GM19240 (cell line): Measurements from ENCODE around the gene APBA1.

ENCODE experiments used
- DNase-seq: peaks from one replicate; pipeline ENCODE4 v3.0.0; 2011; ENCODE audit warnings: low spot score; ENCODE audit not compliant: insufficient read length

APBA1 gene

DNA sequence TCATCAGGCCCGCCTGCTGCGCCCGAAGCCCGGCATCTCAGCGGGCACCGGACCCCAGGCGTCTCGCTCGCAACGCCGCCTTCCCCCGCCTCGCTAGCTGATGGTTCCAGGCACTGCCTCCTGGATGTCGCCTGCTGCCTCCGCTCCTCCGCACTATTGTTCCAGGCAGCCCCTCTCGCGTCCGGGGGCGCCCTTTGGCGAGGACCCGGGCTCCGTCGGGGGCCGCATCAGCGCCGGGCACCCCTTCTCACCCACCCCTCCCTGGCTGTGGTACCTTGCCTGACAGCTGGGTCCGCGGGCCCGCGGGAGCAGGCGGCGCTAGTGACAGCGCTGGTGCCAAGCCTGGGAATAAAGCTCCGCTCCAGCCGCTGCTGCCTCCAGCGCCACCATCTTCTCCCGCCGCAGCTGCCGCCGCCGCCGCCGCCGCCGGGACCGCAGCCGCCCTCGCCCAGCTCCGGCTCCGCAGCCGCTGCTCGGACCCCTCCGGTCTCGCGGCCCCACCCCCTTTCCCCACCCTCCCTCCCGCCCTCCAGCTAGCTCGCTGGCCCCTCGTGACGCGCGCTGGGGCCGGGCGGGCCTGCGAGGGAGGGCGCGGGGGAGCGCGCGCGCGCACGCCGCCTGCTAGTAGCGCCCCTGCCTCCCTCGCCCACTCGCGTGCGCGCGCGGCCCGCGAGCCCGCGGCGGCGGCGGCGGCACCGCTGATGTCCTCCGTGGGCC, at the start of gene APBA1:
Gene APBA1 (minus strand): TSS at position 493 of the 717 bp plus-strand sequence.
- DNase-seq, result no peak

DNA sequence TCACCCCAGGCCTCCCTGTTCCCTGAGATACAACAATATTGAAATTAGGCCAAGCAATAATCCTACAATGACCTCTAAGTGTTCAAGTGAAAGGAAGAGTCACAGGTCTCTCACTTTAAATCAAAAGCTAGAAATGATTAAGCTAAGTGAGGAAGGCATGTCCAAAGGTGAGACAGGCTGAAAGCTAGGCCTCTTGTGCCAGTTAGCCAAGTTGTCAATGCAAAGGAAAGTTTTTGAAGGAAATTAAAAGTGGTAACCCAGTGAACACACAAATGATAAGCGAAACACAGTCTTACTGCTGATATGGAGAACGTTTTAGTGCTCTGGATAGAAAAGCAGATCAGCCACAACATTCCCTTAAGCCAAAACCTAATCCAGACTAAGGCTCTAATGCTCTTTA, 47.8 kb upstream of the APBA1 start:
- DNase-seq, result no peak

DNA sequence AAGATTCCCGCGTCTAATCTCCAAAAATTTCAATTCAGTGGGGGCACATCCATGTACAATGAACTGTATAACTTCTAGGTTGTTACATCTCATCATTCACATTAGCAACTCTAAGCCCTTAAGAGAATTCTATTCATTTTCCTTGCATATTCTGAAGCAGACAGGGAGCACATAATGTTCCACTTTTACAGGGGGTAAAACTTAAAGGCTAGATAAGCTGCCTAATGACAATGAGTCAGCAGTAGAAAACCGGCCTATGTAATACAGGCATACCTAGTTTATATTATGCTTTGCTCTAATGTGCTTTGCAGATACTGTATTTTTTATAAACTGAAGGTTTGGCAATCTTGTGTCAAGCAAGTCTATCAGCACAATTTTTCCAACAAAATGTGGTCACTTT, 47.2 kb upstream of the APBA1 start:
- DNase-seq, result no peak

DNA sequence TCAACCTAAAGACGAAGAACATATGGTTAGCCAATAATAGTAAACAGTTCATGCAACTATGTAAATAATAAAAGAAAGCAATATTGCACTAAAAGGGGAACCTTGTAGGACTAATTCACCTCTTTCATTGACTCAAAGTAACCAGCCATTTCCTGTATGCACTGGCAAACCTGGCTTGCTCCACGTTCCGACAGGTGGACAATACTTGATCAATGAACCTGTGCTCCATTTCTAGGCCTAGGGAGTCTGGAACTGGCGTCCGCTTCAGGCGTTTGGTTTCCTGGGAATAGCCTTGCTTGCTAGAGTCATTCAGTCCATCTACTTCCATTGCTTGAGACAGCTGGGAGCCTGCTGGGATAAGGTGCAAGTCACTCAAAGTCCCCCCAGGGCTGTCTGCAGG, 46.0 kb upstream of the APBA1 start:
- no peak for DNase-seq

DNA sequence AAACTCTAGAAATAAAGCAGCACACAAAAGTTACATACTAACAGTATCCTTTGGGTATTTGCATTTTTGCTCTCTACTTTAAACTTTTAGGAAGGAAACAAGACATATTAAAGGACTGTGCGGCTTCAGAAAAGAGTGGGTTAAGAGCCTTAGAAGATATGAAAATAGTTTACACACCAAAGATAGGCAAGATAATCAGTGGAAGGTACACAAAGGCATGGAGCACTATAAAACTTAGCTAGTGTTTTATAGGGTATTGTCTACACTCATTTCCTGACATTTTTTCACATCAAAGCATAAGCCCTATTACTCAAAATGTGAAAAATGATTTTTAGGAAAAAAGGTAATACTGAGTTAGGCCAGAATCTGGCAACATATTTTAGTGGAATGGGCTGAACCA, 43.7 kb upstream of the APBA1 start:
- DNase-seq, result no peak

DNA sequence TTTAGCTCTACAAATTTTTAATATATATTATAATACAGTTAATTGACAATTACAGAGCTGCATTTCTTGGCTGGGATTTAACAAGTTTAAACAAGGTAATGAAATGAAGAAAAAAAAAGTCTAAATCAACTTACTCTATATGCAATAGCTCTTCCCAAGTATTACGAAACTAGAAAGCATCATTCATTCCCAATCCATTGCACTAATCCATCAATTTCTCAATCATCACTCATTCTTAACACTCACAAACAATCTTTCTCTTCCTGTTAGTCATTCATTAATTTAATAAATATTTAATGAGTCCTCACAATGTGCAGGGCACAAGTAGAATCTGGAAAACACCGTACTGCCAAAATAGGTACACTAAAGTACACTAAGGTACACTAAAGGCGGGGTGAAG, 42.9 kb upstream of the APBA1 start:
- no peak for DNase-seq

DNA sequence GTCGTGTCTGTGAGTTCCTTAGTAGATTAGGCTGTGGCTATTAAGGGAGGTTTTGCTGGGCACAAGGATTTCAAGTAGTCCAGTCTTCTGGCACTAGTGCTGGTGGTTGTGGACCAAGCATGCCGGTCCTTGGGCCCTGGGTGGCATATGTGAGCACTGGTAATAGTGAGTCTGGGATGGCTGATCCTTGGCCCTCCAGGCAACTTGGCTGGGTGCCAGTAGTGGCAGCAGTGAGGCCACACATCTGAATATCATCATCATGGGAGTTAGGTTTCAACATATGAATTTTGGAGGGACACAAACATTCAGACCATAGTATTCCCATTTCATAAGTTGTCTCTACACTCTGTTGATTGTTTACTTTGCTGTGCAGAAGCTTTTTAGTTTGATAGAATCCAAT, 25.3 kb upstream of the APBA1 start:
- DNase-seq, result no peak

DNA sequence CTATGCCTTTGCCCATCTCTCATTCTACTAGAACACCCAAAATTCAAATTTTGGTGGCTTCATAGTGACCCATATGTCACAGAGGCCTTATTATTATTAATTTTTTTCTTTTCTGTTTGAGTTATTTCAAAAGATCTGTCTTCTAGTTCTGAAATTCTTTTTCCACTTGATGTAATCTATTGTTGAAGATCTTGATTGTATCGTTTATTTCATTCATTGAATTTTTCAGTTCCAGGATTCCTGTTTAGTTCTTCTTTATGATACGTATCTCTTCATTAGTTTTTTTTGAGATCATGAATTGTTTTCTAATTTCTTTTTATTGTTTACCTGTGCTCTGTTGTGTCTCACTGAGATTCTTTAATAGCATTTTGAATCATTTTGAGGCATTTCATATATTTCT, 24.6 kb upstream of the APBA1 start:
- DNase-seq, result no peak

DNA sequence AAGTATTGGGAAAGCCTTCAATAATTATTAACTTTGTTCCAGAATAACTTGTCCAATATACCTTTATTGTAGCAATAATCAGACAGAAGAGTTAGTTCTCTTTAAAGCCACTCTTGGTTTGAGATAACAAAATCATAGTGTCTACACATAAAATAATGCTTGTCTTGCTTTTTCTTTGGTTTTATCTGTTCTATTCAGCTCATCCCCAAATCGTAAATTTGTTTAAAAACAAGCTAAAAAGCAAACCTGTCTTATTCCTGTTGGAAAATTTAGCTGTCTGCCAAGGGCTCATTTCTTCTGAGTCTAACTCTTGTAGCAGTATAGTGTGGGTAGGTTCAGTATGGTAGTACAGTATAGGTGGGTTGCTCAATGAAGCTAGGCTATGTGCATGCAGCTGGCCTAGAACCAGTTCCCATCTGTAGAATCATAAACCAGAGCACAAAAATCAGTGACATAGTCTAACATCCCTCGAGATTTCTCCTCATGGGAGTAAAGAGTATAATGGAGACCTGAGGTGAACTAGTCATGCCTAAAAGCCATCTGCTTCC, 17.9 kb upstream of the APBA1 start:
- no peak for DNase-seq

DNA sequence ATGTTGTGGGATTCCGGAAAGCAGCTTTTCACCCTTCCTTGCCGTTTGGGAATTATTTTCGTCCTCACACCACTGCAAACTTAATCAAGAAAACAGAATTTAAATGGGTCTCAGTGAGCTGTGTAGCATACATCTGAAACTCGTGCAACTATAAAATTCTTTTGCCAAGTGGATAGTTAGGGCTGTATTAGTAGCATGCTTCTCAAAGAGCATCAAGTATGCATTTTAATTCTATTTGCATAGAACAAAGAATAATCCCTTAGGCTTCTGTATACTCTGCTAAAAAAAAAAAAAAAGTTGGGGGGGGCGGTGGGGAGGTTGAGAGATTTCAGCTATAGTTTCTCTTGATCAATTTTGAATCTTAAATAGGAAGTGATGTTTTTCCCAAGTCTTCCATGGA, 11.8 kb upstream of the APBA1 start:
- DNase-seq, result no peak

DNA sequence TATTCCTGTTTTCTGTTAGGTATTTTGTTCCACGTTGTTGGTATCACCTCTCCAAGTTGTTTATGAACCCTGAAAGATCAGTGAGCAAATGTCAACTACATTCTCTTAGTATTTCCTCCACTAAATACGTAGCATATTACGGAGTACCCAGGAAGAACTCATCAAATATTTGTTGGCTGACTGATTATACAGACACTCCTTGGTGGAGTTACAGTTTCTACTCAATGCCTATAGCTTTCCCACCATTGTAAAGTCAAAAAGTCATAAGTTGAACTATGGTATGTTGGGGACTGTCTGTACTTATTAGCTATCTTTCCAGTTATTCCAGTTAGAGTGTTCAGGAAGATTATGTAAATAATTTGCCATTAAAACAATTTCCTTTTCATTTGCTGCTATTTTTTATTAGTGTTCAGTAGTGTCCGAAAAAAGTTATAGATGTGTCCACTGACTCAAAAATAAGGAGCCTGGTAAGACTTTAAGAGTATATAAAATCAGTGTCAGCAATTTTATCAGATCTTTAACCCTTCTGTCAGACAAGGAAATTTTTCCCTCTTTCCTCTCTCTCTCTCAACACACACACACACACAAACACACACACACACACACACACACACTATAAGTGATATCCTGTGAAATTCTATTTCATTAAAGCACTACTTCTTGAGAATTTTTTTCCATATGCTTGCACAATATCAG, 6.8 kb upstream of the APBA1 start:
- no peak for DNase-seq

DNA sequence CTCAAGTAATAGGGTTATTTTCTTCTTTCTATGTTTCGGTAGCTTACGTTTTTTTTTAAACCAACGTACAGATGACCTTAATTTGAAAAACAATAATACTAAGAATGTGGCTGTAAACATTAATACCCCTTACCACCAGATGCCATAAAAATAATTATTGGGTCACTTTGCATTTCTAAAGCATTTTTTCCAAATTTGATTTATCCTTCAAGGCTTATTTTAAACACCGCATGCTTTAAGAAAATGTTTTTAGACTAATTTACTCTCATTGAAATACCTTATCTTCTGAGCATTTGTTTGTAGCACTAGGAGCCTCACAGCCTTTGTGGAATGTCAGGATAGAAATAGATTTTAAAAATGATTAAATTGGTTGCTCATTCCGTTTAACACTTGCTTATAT, 5.8 kb upstream of the APBA1 start:
- no peak for DNase-seq

DNA sequence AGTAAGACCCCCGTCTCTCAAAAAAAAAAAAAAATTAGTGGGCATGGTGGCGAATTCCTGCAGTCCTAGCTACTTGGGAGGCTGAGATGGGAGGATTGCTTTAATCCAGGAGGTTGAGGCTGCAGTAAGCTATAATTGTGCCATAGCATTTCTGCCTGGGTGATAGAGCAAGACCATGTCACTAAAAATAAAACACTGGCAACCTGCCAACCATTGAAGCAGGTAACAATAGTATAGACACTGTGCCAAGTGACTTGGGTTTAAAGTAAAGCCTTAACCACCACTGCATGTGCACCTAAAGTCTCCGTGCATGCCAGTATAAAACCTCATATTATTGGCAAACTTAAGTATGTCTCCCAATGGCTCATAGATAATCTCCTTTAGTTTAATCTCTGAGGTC, 3.4 kb upstream of the APBA1 start:
- no peak for DNase-seq

DNA sequence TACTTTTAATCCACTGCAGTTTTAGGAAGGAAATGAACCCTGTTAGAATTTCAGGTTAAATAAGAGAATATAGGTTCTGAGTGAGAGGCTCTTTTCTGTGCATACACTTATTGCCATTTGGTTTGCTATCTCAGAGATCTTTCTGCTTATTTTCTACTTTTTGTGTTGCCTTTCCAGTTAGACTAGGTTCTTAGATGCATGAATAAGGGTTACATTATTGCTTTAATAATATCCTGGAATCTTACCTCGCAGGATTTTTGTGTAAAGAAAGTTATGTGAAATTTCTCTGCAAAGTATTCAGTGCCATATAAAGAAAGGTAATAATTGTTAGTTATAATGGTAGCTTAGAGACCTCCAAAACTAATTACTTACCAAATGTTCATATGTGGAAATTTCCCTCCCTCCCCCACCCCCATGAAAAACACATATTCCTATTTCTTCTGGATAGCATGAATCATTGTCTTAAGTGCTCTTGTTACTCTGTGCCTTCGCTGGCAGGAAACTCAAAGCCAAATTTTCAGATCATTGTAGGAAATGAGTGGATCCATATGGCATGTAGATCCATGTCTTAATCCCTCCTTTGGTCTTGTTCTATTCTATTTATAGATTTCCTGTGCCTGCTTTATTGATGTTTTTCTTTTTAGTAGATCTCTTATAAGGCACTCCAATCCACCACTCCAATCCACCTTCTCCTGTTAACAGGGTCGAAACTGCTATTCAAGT, 2.7 kb upstream of the APBA1 start:
- no peak for DNase-seq

DNA sequence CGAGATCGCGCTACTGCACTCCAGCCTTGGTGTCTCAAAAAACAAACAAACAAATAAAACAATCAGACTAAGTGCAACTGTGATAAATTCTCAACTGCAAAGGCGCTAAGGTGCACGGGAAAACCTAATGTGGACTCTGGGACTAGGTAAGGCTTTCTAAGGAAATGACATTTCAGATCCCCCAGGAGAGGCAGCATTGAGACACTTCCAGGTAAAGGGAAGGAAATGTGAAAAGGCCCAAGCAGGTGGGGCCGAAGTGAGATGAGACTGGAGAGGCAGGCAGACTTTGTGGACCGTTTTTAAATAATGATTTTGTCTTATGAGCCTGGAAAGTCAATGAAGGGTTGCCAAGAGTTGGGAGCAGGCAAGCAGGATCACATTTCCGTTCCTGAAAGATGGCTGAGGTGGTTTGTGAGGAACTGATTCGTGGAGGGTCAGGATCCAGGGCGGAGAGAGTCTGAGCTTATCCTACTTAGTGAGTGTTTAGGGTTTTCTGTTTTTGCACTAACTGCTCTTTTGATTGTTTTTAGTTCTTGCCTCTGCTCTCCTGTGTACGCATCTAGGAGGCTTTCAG, 2.0 kb upstream of the APBA1 start:
- no peak for DNase-seq

DNA sequence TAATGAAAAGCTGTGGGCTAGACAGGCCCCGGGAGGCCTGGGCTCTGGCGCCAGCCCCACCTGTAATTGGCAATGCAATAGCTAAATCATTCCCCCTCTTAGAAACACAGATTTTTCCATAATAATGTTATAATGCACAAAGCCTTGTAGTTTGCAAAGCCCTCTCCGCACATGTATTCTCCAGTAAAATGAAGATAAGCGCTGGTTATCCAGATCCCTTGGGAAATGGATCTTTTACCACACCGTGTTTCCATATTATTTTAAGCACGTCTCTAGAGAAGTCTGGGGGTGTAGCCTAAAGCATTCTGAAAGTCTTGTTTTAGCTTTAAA, 1.1 kb upstream of the APBA1 start:
- DNase-seq, result no peak

DNA sequence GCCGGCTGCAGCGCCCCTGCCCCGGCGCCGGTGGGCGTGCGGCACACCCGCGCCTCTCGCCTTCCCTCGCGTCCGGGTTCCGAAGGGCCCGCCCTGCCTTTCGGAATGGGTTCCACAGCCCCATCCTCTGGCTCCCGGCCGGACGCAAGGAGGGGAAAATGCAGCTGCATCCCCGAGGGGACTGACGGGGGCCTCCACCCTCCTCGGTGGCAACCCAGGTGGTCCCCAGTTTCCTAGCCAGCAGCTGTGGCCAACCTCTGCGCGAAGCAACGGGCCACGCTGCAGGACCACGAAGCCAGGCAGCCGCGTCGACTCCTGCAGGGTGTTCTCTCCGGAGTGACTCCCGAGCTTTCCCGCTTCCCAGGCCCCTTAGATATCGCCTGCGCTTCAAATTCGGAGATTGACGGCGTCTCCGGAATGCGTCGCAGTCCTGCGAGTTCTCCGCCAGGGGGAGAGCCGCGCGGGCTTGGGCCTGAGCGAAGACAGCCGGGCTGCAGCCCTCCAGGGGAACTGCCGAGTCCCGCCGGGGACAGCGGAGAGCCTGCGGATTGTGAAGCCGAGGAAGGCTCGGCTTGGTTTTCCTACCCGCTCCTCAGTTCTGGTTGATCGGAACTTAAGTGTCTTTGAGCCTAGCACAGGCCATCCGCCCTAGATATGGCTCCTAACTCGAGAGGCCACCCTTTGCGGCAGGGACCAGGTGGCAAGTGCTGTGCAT, 582 bp upstream of the APBA1 start:
- peak; percentile 54 for DNase-seq

DNA sequence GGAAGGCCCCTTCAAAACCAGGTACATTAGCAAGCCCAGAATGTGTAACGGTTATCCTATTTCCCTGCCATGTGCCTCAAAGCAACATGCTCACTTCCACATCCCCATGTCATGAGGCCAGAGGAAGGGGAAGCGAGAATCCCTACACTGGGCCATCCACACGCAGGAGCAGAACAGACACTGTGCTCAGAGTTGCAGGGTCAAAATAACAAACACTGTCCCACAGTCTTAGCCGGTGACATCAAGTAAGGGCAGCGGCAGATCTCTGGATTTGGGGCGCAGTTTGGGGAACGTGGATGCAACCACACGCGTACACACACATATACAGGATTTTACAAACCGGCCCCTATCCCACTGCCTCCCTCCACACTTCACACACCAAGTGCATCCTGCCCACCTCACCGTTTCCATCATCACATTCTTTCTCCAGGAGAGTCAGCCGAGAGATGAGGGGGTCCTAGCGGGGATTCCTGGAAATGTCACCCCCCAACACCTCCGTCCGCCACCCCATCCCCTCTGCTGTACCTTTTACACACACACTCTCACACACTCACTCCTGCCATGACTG, 776 bp downstream of the APBA1 start:
- DNase-seq, result no peak

DNA sequence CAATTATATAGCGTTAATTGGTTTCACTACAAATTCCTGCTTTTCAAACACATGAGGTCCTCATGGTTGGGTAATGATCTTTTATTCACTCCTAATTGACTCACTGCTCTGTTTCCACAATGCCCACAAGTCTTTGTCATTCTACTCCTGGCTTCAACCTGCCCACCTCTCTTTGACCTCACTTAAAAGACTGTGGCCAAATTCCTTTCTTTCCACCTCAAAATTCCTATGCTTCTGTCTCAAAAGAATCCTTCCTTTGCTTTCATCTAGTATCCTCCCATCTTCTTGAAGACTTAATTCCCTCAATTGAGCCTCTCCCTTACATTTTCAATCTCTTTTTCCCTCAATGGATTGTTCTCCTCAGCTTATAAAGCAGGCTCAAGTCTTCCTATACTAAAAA, 4.9 kb downstream of the APBA1 start:
- DNase-seq, result no peak

DNA sequence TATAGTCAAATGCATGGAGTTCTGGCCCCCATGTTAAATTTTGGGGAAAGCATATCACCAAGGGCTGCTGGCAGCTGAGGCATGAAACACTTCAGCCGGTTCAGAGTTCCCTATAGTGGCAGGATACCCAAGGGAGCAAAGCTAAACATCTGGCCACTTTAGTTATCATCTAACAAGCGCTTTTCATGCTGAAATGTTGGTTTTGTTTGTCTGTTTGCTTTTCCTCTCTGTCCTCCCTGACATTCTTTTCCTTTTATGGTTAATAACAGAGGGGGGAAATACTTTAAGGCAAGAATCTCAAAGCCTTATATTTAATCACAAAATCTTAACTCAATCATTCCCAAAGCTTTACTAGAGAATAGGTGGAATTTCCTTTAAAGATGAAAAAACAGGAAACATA, 11.9 kb downstream of the APBA1 start:
- no peak for DNase-seq

DNA sequence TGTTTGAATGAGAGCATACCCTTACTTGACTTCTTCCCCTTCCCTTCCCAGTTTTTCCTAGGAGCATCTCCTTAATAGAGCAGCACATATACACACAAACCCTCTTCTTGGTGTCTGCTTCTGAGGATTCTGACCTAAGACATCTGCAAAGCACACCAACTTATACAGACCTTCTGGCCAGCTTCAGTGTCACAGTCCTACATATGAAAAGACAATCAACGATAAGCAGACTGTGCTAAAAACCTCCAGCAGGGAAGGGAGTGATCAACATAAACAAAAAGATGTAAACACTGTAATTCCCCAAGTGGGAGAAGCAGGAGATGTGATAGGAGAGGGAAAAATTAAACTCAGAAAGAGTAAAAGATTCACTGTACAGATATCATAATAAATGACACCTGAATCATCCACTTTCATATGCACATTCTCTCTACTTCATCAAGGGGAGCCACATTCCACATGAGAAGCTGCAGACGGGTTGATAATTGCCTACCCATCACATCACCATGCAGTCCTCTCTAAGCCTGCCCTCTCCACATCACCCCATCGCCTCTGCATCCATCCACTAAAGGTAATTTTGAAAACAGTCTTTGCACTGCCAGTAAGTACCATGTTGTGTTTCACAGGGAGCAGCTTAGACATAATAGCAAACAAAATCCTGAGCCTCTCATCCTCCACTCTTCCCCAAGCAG, 13.0 kb downstream of the APBA1 start:
- DNase-seq, result no peak
